ENCODE results near the gene ONECUT3.
"Not testable (repeated sequence)": the region's sequence is repeated elsewhere in the genome, so short reads cannot be mapped to it uniquely, and the experiment has no call there.

GRCh38 chr19:1760786-1761527 is 7.7 kb downstream of the ONECUT3 start:
- not testable (repeated sequence) for TF ChIP-seq EZH2 (IDR thresholded peaks at IDR 0.05; ENCODE audit: low read length)
- TF ChIP-seq, protein P1, sequence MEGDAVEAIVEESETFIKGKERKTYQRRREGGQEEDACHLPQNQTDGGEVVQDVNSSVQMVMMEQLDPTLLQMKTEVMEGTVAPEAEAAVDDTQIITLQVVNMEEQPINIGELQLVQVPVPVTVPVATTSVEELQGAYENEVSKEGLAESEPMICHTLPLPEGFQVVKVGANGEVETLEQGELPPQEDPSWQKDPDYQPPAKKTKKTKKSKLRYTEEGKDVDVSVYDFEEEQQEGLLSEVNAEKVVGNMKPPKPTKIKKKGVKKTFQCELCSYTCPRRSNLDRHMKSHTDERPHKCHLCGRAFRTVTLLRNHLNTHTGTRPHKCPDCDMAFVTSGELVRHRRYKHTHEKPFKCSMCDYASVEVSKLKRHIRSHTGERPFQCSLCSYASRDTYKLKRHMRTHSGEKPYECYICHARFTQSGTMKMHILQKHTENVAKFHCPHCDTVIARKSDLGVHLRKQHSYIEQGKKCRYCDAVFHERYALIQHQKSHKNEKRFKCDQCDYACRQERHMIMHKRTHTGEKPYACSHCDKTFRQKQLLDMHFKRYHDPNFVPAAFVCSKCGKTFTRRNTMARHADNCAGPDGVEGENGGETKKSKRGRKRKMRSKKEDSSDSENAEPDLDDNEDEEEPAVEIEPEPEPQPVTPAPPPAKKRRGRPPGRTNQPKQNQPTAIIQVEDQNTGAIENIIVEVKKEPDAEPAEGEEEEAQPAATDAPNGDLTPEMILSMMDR (optimal IDR thresholded peaks at IDR 0.05 in 1 of 3, IDR thresholded peaks at IDR 0.05 in 1 of 3, conservative IDR thresholded peaks at IDR 0.05 in 1 of 3; ENCODE audit: extremely low read depth in 1 of 3, insufficient read depth in 2 of 3, low read length in 3 of 3), result not testable (repeated sequence)

Measured in keratinocyte (primary cell).